Mucosa of descending colon (tissue), 3 donors: Measurements from ENCODE around the gene TBC1D9. TPM values are rescaled to one million over a fixed set of nuclear protein-coding genes. Genes with fewer than 3 reads are reported as not detected.

ENCODE experiments used
- ATAC-seq: fragments of 200-7000 bp; cut with Tn5 transposase; one replicate; pipeline ENCODE4 v1.9.1; 2020; ENCODE audit warnings: mild to moderate bottlenecking, moderate library complexity
- DNase-seq, 3 donors: peaks; one replicate each; pipeline ENCODE4 v3.0.0-alpha.2; 2020
- H3K36me3 ChIP-seq: fragments of 200-600 bp; one replicate; pipeline ENCODE4 v1.8.0; 2021; ENCODE audit warnings: low read depth, mild to moderate bottlenecking
- H3K4me1 ChIP-seq: fragments of 200-600 bp; one replicate; pipeline ENCODE4 v1.8.0; 2021; ENCODE audit warnings: low read depth, mild to moderate bottlenecking
- H3K4me3 ChIP-seq: fragments of 200-600 bp; one replicate; pipeline ENCODE4 v1.8.0; 2021; ENCODE audit warnings: mild to moderate bottlenecking
- H3K9me3 ChIP-seq: fragments of 200-600 bp; one replicate; pipeline ENCODE4 v1.8.0; 2021; ENCODE audit warnings: mild to moderate bottlenecking
- CTCF ChIP-seq: fragments of 200-600 bp; IDR thresholded peaks from one replicate; pipeline ENCODE4 v1.8.0; 2022; ENCODE audit warnings: antibody characterized with exemption, mild to moderate bottlenecking
- intact Hi-C, 2 donors: fragments of 100-400 bp; cut with DNase I in 1 of 2; cut with micrococcal nuclease in 1 of 2; formaldehyde crosslinking; loops; one replicate each; pipeline versions ENCODE4 v1.11.0 to v1.11.1; 2022; cut with DNase I, micrococcal nuclease
- total RNA-seq, 3 donors: library from RNA; stranded (reverse); fragmentation: NEBNext Ultra II Directional in 2 of 3; extraction: Animal tissue kit (Norgen Biotek cat#: 25700) in 2 of 3; gene quantifications; one replicate each; pipeline versions ENCODE4 v1.2.1 to v1.2.4, GENCODE V29; 2021 to 2023
- donor health status: DM: no; HTN: no; CAD: no; lungs with moderate emphysema.
- donor health status: DM: no; HTN: no; CAD: no.
- donor health status: DM: no; HTN: yes; CAD: no.

The TBC1D9 gene
- total RNA-seq, 3 donors from 2014 or later = 9.1 to 20.2 (median 11.6) TPM

- Histone ChIP-seq H3K36me3 (no peaks in the 10 kb centered on the region), H3K4me3 (no peak overlapping the region), H3K9me3 (no peaks in the 10 kb centered on the region), H3K4me1 (no peaks in the 10 kb centered on the region)
- DNase-seq (no peak), ATAC-seq (no peak)
- intact Hi-C loops = no loop called here
- no peak for TF ChIP-seq CTCF
Measured at GRCh38 chr4:140764785-140765392, 8.7 kb upstream of the TBC1D9 start.

DNA sequence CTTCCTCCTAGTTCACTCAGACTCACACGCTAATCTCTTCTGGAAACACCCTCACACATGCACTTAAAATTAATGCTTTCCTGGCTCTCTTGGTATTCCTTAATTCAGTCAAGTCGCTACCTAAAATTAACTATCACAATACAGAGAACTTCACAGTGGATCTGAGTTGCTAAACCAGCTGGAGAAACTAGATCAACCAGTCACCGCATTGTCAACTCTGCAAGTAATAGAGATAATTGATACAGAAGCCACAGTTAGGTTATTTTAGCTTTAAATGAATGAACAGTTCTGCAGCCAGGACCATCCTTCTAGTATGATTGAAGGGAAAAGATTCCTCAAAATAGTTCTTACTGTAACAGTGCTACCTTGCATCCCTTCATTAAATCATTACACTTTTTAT, 6.0 kb upstream of the TBC1D9 start:
- DNase-seq (no peak), ATAC-seq (no peak)
- Histone ChIP-seq H3K36me3 (no peaks in the 10 kb centered on the region), H3K4me1 (no peaks in the 10 kb centered on the region), H3K4me3 (no peak overlapping the region), H3K9me3 (no peaks in the 10 kb centered on the region)
- intact Hi-C loops = no loop called here
- TF ChIP-seq CTCF = no peak

DNA sequence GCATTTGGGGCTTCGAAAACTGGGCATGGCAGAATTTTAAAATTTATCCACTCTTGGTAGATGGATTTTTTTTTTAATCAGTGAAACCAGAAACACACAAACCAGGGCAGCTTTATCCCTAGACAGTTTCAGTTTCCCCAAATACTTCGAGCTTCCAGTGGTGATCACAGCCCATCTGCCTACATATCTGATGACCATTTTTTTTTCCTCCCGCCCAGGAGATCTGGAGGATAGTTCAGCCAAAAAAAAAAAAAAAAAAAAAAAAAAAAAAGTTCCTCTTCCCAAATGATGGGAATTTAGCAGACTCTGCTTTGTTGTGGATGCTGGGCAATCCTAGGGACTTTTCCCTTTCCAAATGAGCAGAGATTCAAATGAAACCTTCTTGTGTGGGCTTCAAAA, 1.0 kb upstream of the TBC1D9 start:
- no peak for ATAC-seq

GRCh38 chr4:140755774-140756318, 339 bp downstream of the TBC1D9 start:
- H3K4me3 ChIP-seq = peak overlapping the region; percentile 66
- H3K9me3 ChIP-seq = no peaks in the 10 kb centered on the region
- H3K4me1 ChIP-seq = peaks cover 3% of the 10 kb centered on the region
- intact Hi-C loops = no loop called here
- ATAC-seq (peak; percentile 50), DNase-seq (peak; percentile 47 to 74 (median 72))
- no peaks in the 10 kb centered on the region for H3K36me3 ChIP-seq
- no peak for TF ChIP-seq CTCF

More for the DNA sequence above, 1.0 kb upstream of the TBC1D9 start:
- Histone ChIP-seq H3K36me3 (no peaks in the 10 kb centered on the region), H3K4me3 (no peak overlapping the region), H3K4me1 (peaks cover 3% of the 10 kb centered on the region), H3K9me3 (no peaks in the 10 kb centered on the region)
- no peak for DNase-seq
- TF ChIP-seq CTCF = no peak
- intact Hi-C loops = no loop called here

GRCh38 chr4:140754918-140755773, 1.0 kb downstream of the TBC1D9 start:
- TF ChIP-seq CTCF = no peak
- H3K4me3 ChIP-seq = peak overlapping the region; percentile 66
- no peaks in the 10 kb centered on the region for H3K9me3 ChIP-seq
- no peak for ATAC-seq
- intact Hi-C loops = no loop called here
- DNase-seq = no peak
- peaks cover 3% of the 10 kb centered on the region for H3K4me1 ChIP-seq
- H3K36me3 ChIP-seq = no peaks in the 10 kb centered on the region
